Measurements from ENCODE around the gene TMTC3.

TMTC3 gene

DNA sequence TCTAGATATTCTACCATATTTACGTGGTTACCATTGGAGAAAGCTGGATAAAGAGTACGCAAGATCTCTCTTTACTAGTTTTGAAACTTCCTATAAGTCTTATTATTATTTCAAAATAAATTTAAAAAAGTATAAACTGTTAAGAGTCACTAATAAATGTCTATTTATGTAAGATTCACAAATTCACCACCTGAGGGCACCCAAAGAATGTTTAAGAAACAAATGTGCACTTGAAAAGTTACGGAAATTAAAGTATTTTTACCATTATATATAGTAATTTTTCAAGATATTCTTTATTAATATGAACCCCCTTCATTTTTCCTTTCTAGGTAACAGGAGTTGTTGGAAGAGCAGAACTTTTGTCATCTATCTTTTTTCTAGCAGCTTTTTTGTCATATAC is 11.9 kb downstream of the TMTC3 start:
- DNase-seq (ENCODE audit: low read depth, low spot score): no peak
- no peak overlapping the region for H3K4me3 ChIP-seq (ENCODE audit: low read length)

- no peak overlapping the region for H3K4me3 ChIP-seq (ENCODE audit: low read length)
- DNase-seq (ENCODE audit: low read depth, low spot score): no peak
Measured at GRCh38 chr12:88156075-88156654, 14.1 kb downstream of the TMTC3 start.

GRCh38 chr12:88163371-88163770 is 21.3 kb downstream of the TMTC3 start:
- no peak for DNase-seq (ENCODE audit: low read depth, low spot score)

DNA sequence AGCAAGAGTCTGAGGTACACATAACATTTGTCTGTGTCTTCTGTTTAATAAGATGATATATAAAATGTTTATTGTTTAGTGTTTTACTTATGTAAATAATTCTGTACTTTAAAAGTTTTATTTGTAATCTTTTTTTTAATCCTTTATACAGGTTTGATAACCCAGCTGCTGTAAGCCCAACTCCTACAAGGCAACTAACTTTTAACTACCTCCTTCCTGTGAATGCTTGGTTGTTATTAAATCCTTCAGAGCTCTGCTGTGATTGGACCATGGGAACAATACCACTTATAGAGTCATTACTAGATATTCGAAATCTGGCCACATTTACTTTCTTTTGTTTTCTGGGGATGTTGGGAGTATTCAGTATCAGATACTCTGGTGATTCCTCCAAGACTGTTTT is 24.1 kb downstream of the TMTC3 start:
- DNase-seq (ENCODE audit: low read depth, low spot score): no peak
- H3K4me3 ChIP-seq (ENCODE audit: low read length): no peak overlapping the region

More at GRCh38 chr12:88163371-88163770, 21.3 kb downstream of the TMTC3 start:
- no peak overlapping the region for H3K4me3 ChIP-seq (ENCODE audit: low read length)

DNA sequence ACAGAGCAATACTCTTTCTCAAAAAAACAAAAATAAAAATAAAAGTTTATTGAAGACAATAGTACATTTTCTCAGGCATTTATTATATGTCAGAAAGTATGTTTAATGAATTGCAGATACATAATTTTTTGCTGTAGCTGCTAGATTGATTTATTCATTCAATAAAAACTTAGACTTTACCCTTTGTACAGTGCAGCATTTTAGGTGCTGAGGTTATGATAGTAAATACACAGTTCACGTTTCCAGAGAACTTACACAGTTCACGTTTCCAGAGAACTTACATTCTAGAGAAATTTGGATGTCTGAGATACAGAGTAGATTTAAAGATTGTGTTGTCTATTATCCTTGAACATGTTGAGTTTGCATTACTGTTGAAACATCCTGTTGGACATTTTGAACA is 25.3 kb downstream of the TMTC3 start:
- no peak for DNase-seq (ENCODE audit: low read depth, low spot score)
- H3K4me3 ChIP-seq (ENCODE audit: low read length): no peak overlapping the region

DNA sequence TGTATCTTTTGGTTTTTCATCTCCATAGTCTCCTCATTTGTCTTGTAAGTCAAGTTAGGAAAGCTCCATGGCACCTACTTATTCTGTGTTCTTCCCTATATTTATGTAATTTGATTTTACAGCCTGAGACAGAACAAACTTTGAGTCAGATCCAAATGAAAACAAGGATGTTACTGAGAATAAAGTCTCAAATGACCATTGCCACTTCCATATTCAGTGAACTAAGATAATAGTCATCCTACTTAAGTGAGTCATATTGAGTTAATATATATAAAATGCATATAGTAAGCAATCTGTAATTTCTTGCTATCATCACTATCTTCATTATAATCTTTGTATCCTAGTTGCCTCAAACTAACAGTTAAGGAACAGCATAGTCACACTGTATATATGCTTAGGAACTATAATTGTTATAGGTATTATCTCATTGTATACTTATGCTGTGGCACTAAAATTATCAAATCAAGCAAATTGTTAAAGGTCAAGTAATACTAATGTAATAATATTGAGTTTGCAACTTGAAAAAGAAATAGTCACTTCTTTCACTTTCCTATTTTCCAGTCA is 30.8 kb downstream of the TMTC3 start:
- no peak for DNase-seq (ENCODE audit: low read depth, low spot score)
- H3K4me3 ChIP-seq (ENCODE audit: low read length): no peak overlapping the region

DNA sequence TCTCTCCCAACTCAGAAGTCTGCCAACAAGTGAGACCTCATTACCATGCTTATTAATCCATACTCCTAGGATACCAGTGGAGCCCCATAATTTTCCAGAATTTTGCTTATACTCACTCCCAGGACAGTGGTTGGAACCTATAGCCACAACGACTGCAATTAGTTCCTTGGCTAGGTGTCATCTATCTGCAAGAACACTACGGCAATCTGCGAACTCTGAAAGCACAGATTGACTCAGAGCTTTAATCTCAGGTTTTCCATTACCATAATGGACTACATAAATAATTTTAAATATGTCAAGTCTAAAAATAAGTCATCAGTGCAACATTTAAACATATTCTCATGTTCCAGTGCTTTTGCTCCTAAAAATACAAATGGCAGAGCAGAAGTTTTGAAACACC is 33.4 kb downstream of the TMTC3 start:
- DNase-seq (ENCODE audit: low read depth, low spot score): no peak
- H3K4me3 ChIP-seq (ENCODE audit: low read length): no peak overlapping the region

DNA sequence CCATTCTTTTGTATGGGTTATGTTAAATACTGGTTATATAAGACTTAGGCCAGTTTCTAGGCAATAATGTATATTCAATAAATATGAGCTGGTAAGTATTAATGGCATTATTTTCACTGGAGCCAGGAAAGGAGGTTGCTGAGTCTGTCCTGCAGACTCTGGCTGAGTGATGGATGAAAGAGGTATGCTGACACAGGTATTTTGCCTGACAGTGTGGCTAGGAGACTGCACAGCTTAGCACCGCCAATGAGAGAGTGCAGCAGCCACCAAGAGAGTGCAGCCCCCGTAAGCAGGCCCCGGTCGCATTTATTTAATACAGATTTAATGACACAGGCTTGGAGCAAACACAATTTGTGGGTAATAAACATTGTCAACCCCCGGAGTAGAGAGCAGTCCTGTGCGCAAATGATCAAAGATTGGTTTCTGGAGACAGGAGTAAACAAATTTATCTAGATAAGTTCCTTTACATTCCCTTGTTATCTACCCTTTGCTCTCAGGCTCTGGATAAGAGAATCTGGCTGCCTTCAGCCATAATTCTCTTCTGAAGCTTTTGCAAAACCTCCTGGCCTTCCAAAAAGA is 37.4 kb downstream of the TMTC3 start:
- no peak for DNase-seq (ENCODE audit: low read depth, low spot score)
- no peak overlapping the region for H3K4me3 ChIP-seq (ENCODE audit: low read length)

- no peak for DNase-seq (ENCODE audit: low read depth, low spot score)
- H3K4me3 ChIP-seq (ENCODE audit: low read length): no peak overlapping the region
Measured at GRCh38 chr12:88181881-88182280, 39.8 kb downstream of the TMTC3 start.

DNA sequence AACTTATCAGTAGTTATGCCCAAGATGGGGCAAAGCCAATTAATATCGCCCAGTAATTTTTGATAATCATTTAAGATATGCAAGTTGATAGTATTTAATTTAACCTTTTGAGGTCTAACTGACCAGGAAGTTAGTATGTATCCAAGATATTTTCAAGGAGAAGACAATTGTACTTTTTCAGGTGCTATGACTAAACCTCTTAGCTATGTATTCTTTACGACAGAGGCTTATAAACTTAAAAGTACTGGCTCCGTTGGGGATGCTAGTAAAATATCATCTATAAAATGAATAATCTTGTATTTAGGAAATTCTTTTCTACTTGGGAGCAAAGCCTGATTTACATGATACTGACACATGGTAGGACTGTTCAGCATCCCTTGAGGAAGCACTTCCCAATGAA is 40.3 kb downstream of the TMTC3 start:
- DNase-seq (ENCODE audit: low read depth, low spot score): no peak
- no peak overlapping the region for H3K4me3 ChIP-seq (ENCODE audit: low read length)

DNA sequence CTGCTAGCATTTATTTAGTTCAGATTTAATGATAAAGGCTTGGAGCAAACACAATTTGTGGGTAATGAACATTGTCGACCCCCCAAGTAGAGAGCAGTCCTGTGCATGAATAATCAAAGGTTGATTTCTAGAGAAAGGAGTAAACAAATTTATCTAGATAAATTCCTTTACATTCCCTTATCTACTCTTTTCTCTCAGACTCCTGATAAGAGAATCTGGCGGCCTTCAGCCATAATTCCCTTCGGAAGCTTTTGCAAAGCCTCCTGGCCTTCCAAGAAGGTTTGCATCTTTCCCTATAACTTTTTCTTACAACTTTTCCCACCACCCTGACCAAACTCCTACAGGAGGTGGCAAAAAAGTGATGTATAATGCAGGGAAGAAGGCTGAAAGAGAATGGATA is 42.1 kb downstream of the TMTC3 start:
- DNase-seq (ENCODE audit: low read depth, low spot score): no peak
- H3K4me3 ChIP-seq (ENCODE audit: low read length): no peak overlapping the region

DNA sequence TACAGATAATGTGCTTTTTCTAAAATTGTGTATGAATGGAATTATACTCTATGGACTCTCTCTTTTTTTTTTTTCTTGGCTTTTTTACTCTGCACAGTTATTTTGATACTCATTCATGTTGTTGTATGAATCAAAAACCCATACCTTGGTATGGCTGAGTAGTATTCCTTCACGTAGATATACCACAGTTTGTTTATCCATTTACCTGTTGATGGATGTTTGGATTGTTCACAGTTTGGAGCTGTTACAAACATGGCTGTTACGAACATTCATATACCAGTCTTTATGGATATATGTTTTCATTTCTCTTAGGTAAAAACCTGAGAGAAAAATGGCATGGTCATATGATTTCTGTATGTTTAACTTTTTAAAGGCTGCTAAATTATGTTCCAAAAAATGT is 43.2 kb downstream of the TMTC3 start:
- DNase-seq (ENCODE audit: low read depth, low spot score): no peak
- H3K4me3 ChIP-seq (ENCODE audit: low read length): no peak overlapping the region

GRCh38 chr12:88185988-88186387 is 43.9 kb downstream of the TMTC3 start:
- no peak overlapping the region for H3K4me3 ChIP-seq (ENCODE audit: low read length)
- no peak for DNase-seq (ENCODE audit: low read depth, low spot score)

DNA sequence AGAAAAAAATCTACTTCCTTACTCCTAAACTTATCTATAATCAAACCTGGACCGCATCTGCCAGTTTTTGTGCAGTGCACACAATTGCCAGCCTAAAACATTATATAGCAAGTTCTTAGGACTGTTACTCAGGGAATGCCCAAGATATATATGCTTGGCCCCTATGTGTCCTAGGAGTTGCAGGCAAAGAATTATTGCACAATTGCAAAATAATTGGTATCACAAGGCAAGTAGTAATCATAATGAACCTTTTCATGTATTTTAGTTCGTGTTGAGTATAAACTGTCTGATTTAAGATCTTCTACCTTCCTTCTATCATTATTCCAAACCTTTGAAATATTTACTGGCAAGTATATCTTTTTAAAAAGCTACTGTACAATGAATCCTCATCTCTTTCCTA is 45.5 kb downstream of the TMTC3 start:
- DNase-seq (ENCODE audit: low read depth, low spot score): no peak
- no peak overlapping the region for H3K4me3 ChIP-seq (ENCODE audit: low read length)

GRCh38 chr12:88188180-88188579 is 46.1 kb downstream of the TMTC3 start:
- no peak overlapping the region for H3K4me3 ChIP-seq (ENCODE audit: low read length)
- DNase-seq (ENCODE audit: low read depth, low spot score): no peak

- no peak overlapping the region for H3K4me3 ChIP-seq (ENCODE audit: low read length)
- no peak for DNase-seq (ENCODE audit: low read depth, low spot score)
Measured at GRCh38 chr12:88192426-88192825, 50.3 kb downstream of the TMTC3 start.

GRCh38 chr12:88194868-88195267 is 52.8 kb downstream of the TMTC3 start:
- DNase-seq (ENCODE audit: low read depth, low spot score): no peak
- no peak overlapping the region for H3K4me3 ChIP-seq (ENCODE audit: low read length)

- no peak overlapping the region for H3K4me3 ChIP-seq (ENCODE audit: low read length)
- no peak for DNase-seq (ENCODE audit: low read depth, low spot score)
Measured at GRCh38 chr12:88200029-88200428, 57.9 kb downstream of the TMTC3 start.

DNA sequence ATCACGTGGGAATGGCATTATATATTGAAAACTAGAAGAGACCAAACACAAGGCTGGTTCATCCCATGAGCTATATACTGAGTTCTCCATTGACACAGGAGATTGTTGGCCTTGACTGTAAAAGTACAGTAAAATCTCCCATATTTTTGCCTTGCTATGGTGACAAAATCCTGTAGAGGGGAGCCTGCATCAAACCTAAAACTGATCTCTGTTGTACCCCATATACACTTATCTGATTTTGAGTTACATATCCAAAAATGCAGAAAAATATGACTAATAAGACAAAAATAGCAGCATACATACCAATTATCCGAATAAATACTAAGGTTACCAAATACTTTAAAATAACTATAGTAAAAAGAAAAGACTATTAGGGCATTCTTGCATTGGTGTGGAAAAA is 60.4 kb downstream of the TMTC3 start:
- H3K4me3 ChIP-seq (ENCODE audit: low read length): no peak overlapping the region
- no peak for DNase-seq (ENCODE audit: low read depth, low spot score)

DNA sequence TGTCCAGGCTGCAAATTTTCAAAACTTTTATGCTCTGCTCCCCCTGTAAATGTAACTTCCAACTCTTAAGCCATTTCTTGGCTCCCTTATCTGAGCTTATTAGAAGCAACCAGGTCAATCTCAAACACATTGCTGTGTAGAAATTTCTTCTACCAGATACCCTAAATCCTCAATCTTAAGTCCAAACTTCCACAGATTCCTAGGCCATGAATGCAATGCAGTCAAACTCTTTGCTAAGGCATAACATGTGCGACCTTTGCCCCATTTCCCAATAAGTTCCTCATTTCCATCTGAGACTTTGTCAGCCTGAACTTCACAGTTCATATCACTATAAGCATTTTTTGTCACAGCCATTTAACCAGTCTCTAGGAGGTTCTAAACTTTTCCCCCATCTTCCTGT is 64.5 kb downstream of the TMTC3 start:
- no peak for DNase-seq (ENCODE audit: low read depth, low spot score)
- no peak overlapping the region for H3K4me3 ChIP-seq (ENCODE audit: low read length)

DNA sequence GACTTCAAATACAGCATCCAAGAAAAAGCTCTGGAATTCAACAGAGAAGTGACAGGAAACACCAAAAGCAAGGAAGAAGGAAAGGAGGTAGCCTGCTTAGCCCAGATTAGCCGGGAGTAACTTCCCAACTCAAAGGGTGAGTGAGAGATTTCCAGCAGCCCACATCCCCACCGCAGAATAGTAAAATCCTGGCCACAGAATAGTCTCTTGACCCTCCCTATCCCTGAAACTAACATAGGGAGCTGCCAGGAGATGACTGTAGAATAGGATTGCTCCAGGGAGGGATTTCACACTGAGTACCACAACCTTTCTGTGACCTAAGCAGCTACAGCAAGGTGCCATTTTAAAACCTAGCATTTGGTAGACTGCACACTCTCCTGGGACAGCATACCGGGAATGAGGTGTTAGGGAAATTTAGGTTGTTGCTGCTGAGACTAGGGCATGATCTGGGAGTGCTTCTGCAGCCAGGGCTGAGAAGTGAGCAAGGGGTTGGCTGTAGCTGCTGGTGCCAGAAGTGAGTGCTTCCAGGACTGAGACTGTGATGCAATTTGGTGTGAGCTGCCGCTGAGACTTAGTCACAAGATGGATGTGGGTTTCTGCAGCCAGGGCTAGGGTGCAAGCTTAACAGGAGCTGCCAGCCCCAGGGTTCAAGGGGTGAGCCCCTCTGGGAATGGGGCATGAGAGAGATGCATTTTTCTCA is 66.0 kb downstream of the TMTC3 start:
- DNase-seq (ENCODE audit: low read depth, low spot score): no peak
- no peak overlapping the region for H3K4me3 ChIP-seq (ENCODE audit: low read length)
